NCI-H2171 (cell line): ENCODE measurements around the gene SEPSECS.

Experiments used
- DNase-seq: peaks from one replicate; lab custom pipeline; 2025; lab: John Stamatoyannopoulos, UW

The SEPSECS gene

DNA sequence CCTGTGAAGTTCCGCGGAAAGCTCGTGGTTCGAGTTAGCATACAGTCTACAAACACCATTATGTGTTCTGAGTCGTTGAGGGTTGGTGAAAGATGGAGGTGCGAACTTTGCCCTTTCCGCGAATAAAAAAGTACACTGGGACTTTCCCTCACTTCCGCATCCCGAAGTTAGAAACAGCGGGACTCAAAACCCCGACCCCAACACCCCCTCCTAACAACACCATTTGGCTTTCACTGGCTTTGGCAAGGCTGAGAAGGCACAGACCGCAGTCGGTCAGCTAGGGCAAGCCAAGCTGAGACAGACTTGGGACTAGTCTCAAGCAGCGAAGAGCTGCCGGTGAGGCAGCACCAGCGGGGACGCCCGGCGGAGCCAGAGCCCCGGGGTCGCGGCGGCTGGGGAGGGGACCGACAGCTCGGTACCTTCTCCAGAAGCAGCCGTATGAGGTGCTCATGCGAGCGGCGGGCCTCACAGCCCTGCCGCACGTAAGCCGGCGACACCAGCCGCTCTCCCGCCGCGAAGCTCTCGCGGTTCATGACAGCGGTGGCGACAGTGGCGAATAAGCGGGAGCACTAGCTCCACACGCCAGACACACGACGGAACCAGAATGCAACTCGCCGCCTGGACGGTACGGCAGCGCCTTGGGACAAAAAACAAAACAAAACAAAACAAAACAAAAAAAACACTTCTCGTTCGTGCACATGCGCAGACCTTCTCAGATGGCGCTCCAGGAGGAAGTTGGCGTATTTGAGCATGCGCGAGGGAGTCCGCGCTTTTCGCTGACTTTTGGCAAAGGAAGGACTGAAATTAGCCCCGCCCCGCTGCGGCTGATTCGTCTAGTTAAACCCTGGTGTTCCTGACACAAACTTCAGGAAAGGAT is at the start of gene SEPSECS:
Gene SEPSECS (minus strand): TSS at position 613 of the 877 bp plus-strand sequence. CDS start 80 bp downstream, at position 533.
- DNase-seq, result peak; percentile 70

DNA sequence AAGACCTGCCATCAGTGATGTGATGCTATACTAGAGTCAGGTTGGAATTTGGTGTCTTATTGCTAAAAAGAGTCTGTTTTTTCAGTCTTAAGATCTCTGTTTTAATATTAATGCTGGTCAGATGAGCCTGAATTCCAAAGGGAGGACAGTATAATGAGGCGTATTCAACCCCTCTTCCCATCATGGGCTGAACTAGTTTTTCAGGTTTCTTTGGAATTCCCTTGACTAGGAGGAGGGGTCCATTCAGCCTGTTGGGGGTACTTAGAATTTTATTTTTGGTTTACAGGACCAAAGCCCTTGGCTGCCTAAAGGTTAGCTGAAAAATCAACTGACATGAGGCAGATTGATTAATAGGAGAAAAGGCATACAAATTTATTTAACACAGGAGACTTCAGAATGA is 49.5 kb upstream of the SEPSECS start:
- DNase-seq, result no peak

DNA sequence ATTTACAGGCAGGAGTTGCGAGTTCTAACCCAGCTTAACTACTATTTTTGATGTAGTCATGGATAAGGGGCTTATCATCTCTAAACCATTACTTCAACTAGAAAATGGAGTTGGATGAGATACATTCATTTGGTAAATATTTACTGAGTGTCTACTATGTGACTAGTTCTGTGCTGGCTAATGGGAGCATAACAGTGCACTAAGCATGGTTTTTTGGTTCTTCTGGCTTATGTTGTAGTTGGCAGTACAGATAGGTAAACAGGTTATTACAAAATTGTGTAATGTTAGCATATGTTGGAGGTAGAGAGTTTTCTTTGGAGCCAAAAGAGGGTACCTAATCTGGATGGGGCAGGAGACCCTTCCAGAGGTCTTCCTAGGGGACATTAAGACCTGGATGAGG is 47.7 kb upstream of the SEPSECS start:
- DNase-seq, result no peak

GRCh38 chr4:25198713-25199112 is 38.5 kb upstream of the SEPSECS start:
- no peak for DNase-seq

DNA sequence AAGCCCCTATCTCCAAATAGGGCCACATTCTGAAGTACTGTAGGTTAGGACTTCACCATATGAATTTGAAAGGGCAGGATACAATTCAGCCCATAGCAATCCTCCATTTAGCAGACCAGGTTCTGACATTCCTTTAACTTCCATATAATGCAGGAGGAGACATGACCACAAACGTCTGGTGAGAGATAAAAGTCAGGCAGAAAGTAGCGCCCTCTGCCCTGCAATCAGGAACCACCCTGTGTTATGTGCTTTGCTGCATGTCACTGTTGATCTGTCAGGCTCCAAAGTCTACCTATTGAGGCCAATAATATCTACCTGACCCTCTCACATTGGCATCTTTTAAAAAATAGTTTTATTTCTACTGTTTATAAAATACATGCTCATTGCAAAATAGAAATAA is 30.2 kb upstream of the SEPSECS start:
- DNase-seq, result no peak

GRCh38 chr4:25184056-25184455 is 23.8 kb upstream of the SEPSECS start:
- DNase-seq, result no peak

DNA sequence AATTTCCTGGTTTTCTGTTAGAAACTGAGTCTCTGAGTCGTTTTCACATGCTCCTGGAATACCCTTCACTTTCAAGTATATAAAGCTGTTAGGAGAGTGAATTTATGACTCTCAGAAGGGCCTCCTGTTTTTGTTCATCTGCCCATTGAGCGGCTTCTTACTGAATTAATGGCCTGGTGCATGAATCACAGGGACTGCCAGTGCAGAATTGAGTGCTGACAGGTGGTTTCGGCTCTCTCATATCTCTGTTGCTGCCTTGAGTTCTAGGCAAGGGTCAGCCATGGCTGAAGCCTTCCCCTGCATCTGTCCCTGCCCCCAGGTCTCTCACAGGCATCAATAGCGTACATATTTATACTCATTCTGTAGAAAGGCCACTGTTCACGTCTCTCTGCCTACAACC is 22.7 kb upstream of the SEPSECS start:
- no peak for DNase-seq

GRCh38 chr4:25180524-25181131 is 20.4 kb upstream of the SEPSECS start:
- peak; percentile 0 for DNase-seq

DNA sequence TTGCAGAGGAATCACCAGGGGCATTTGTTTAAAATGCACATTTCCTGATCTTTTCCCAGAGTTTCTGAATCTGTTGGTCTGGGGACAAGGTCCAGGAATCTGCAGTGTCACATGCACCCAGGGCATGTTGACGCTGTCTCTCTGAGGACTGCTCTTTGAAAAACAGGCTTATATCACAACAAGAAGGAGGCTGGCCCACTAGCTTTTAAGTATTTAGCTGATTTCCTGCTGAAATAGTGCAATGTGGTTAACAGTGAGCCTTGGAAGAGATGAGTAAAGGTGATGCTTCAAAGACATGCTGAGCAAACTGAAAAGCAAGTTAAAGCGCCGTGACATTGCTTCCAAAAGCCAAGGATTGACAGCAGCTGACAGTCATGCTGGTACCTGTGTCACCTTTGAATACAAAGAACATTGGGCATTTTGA is 18.6 kb upstream of the SEPSECS start:
- DNase-seq, result no peak

DNA sequence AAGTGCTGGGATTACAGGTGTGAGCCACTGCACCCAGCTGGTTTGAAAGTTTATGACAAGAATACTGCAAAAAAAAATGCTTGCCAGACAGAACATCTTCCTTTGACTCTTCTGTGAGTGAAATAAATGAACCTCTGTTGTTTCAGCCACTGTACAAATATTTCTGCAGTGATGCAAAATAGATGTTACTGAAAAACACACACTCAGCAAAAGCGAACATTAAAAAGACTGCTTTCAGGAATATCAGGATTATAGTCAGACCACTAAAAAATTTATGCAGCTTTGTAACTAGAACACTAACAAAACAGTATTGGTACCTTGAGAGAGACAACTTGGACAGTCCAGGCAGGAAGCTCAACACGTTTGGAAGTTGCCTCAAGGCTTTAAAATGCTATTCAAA is 16.9 kb upstream of the SEPSECS start:
- no peak for DNase-seq

- no peak for DNase-seq
Observed at GRCh38 chr4:25174674-25175073, 14.4 kb upstream of the SEPSECS start.

GRCh38 chr4:25172961-25173915 is 13.0 kb upstream of the SEPSECS start:
- no peak for DNase-seq

- no peak for DNase-seq
Observed at GRCh38 chr4:25171201-25171865, 11.1 kb upstream of the SEPSECS start.

GRCh38 chr4:25169446-25169845 is 9.2 kb upstream of the SEPSECS start:
- no peak for DNase-seq

- DNase-seq, result no peak
Observed at GRCh38 chr4:25165916-25166315, 5.7 kb upstream of the SEPSECS start.

- no peak for DNase-seq
Observed at GRCh38 chr4:25163196-25163595, 2.9 kb upstream of the SEPSECS start.

DNA sequence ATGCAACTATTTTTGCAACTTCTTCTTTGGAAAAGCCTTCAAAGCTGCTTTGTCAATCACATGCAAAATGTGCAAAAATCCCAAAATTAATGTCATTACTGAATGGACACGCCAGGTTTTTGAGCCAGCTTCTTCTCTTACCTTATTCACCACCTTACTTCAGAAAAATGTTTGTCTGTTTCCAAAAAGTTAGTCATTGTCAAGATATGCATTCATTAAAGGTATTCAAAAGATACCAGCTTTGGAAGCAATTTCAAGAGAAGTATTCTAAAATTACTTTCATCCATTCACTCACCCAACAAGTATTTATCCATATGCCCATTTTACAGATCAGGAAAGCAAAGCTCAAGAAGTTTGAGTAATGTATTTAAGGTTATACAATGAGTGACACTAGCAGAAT is 2.3 kb upstream of the SEPSECS start:
- DNase-seq, result no peak

DNA sequence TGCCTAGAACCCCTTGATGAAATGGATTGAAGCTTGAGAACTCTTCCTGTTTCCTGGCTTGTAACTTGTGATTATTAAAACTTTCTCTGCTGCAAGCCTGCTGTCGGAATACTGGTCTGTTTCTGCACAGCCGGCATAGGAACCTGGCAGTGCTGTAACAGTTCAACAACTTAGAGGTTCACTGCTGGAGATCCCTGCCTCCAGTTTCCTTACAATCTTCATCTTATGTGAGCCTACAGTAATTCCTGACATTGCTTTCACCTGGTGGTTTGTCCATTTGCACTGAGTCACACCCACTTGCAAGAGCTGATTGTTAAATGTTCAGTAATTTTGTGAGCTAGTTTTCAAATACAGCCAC is 1.3 kb upstream of the SEPSECS start:
- no peak for DNase-seq

- no peak for DNase-seq
Observed at GRCh38 chr4:25160714-25161592, 704 bp upstream of the SEPSECS start.

DNA sequence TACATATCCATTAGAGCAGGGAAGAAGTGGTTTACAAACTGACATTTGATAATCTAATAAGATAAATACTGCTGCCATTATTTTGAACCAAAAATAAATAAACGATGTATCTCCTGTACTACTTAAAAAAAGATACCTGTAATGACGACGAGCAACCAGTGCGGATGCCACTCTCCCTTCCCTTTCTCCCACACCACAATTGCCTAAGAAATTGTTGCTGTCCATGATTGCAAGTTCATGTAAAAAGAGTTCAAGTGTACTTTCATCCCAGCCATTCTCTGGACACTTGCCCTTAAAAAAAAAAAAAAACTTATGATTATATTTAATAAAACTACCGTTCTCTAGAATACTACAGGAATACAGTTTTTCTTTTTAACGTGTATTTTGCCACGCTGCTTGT is 1.4 kb downstream of the SEPSECS start:
- no peak for DNase-seq

GRCh38 chr4:25157081-25157480 is 3.2 kb downstream of the SEPSECS start:
- DNase-seq, result no peak
